Lung (tissue), 12 donors: ENCODE results near the gene C2orf66. TPM values are rescaled to one million over a fixed set of nuclear protein-coding genes. Genes with fewer than 3 reads are reported as not detected.
A peak's percentile ranks its signal among the peaks of the same experiment; 100 is the strongest.

Source experiments
- ATAC-seq: fragments of 200-7000 bp; cut with Tn5 transposase; one replicate; pipeline ENCODE4 v1.9.1; 2020; ENCODE audit warnings: moderate number of reproducible peaks; ENCODE audit not compliant: insufficient read depth, low FRiP score
- DNase-seq, 3 donors: peaks; one replicate each; pipeline ENCODE4 v3.0.0-alpha.2; 2013 to 2017
- H3K27ac ChIP-seq, 2 donors: one replicate each; pipeline ENCODE4 v1.5.1; 2013; ENCODE audit warnings: mild to moderate bottlenecking in 2 of 2, moderate library complexity in 2 of 2, control low read depth in 1 of 2, inconsistent platforms in 1 of 2, low read depth in 1 of 2, low read length in 1 of 2
- H3K27me3 ChIP-seq, 3 donors: one replicate each; pipeline ENCODE4 v1.5.1; 2013; ENCODE audit warnings: low read length in 2 of 3; ENCODE audit not compliant: control insufficient read depth in 3 of 3, insufficient read depth in 3 of 3
- H3K36me3 ChIP-seq, 4 donors: one replicate each; pipeline ENCODE4 v1.5.1; 2013; ENCODE audit warnings: low read length in 4 of 4, mild to moderate bottlenecking in 1 of 4, moderate library complexity in 1 of 4; ENCODE audit not compliant: control insufficient read depth in 4 of 4, insufficient read depth in 4 of 4
- H3K4me1 ChIP-seq, 5 donors: one replicate each; pipeline ENCODE4 v1.5.1; 2013; ENCODE audit warnings: low read length in 5 of 5, mild to moderate bottlenecking in 2 of 5, moderate library complexity in 1 of 5; ENCODE audit not compliant: control insufficient read depth in 5 of 5, insufficient read depth in 5 of 5
- H3K4me3 ChIP-seq: one replicate; pipeline ENCODE4 v1.5.1; 2013; ENCODE audit warnings: mild to moderate bottlenecking, control low read depth, moderate library complexity
- H3K9ac ChIP-seq, 2 donors: one replicate each; pipeline ENCODE4 v1.5.1; 2013; ENCODE audit warnings: low read length in 2 of 2, control low read depth in 1 of 2; ENCODE audit not compliant: insufficient read depth in 1 of 2
- H3K9me3 ChIP-seq, 4 donors: one replicate each; pipeline ENCODE4 v1.5.1; 2013; ENCODE audit warnings: low read length in 3 of 4, mild to moderate bottlenecking in 1 of 4, moderate library complexity in 1 of 4; ENCODE audit not compliant: control insufficient read depth in 4 of 4, insufficient read depth in 3 of 4
- WGBS, 2 donors: extraction: QIAGEN DNeasy Blood & Tissue Kit; methylation state at CpG; one replicate each; pipeline ENCODE4 v1.1.7; 2013; 5-methylcytosine and 5-hydroxymethylcytosine counted together
- polyA plus RNA-seq, 2 donors: library from polyadenylated mRNA; stranded (reverse); fragments of 200-250 nt; gene quantifications; one replicate each; pipeline ENCODE4 v1.2.1, GENCODE V29; 2013
- total RNA-seq, 2 donors: library from RNA; depleted of rRNA in 1 of 2; stranded (reverse); fragments of >200 nt in 1 of 2; gene quantifications; one replicate each; pipeline ENCODE4 v1.2.1, GENCODE V29; 2014 to 2021
- TF ChIP-seq, protein P1 (sequence below): IDR thresholded peaks from 2 replicates; pipeline ENCODE4 v1.5.1; 2012; ENCODE audit warnings: mild to moderate bottlenecking; ENCODE audit errors: control extremely low read depth, extremely low read depth
- donor health status: control.
- donor health status: control.
- donor health status: Bipolar disorder and iron deficiency.
- donor health status: healthy.
- donor health status: DM: yes; HTN: yes; CAD: no.

Gene C2orf66
- total and polyA plus RNA-seq, 4 donors: 0.02 to 0.18 TPM; not detected in 2

DNA sequence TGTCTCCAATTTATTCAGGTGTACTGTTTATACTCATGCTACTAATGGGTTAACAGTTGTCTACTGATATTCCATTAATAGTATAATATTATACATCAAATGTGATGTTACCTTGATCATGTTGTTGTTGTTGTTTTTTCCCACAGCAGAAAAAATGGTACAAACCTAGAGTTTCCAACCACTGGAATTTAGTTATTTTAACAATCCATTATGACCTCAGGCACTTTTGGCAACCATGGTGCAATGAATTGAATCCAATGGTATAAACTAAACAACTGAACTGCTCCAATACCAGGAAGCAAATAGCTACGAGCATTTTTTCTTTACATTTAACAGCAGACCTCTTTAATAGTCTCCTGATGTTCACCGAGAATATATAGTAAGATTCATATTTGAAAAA, 31.0 kb upstream of the C2orf66 start:
- Histone ChIP-seq H3K36me3 (peaks cover 6 to 23% (median 9%) of the 10 kb centered on the region in 4 donors), H3K9me3 (no peaks in the 10 kb centered on the region)
- no peak for DNase-seq

DNA sequence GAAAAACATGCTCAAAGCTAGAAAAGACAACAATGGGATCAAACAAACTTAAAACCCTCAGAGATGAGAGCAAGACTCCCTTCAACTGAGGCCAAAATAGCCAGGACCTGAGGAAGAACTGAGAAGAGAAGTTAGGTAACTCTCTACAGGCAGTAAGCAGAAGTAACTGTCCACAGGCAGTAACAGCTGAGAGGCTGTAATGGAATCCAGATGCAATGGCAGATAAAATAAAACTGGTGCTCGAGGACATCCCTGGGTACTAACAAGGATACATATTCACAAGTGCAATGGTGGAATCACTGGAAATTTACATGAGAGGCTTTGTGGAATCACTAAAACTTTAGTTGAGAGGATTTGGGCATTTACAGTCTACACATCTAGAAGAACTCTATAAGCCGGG, 30.4 kb upstream of the C2orf66 start:
- Histone ChIP-seq H3K27ac (no peak overlapping the region), H3K36me3 (peaks cover 6 to 23% (median 9%) of the 10 kb centered on the region in 4 donors), H3K27me3 (no peaks in the 10 kb centered on the region), H3K4me1 (no peaks in the 10 kb centered on the region), H3K4me3 (no peak overlapping the region), H3K9me3 (no peaks in the 10 kb centered on the region), H3K9ac (no peak overlapping the region)
- TF ChIP-seq, protein P1, sequence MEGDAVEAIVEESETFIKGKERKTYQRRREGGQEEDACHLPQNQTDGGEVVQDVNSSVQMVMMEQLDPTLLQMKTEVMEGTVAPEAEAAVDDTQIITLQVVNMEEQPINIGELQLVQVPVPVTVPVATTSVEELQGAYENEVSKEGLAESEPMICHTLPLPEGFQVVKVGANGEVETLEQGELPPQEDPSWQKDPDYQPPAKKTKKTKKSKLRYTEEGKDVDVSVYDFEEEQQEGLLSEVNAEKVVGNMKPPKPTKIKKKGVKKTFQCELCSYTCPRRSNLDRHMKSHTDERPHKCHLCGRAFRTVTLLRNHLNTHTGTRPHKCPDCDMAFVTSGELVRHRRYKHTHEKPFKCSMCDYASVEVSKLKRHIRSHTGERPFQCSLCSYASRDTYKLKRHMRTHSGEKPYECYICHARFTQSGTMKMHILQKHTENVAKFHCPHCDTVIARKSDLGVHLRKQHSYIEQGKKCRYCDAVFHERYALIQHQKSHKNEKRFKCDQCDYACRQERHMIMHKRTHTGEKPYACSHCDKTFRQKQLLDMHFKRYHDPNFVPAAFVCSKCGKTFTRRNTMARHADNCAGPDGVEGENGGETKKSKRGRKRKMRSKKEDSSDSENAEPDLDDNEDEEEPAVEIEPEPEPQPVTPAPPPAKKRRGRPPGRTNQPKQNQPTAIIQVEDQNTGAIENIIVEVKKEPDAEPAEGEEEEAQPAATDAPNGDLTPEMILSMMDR: no peak
- DNase-seq (no peak), ATAC-seq (no peak)
- 74 to 94% methylated on average over 2 of the region's 2 CpGs for WGBS, 2 donors

More for the DNA sequence above, 31.0 kb upstream of the C2orf66 start:
- H3K4me3 ChIP-seq: no peak overlapping the region
- H3K9ac ChIP-seq: no peak overlapping the region
- H3K27me3 ChIP-seq: no peaks in the 10 kb centered on the region
- no peak for ATAC-seq
- no peaks in the 10 kb centered on the region for H3K4me1 ChIP-seq
- no peak overlapping the region for H3K27ac ChIP-seq
- 95 to 97% methylated on average over 2 of the region's 2 CpGs for WGBS, 2 donors
- TF ChIP-seq, protein P1: no peak

- Histone ChIP-seq H3K4me1 (no peaks in the 10 kb centered on the region), H3K9ac (no peak overlapping the region), H3K27ac (no peak overlapping the region), H3K9me3 (no peaks in the 10 kb centered on the region), H3K4me3 (no peak overlapping the region), H3K27me3 (no peaks in the 10 kb centered on the region), H3K36me3 (peaks cover 4 to 16% (median 7%) of the 10 kb centered on the region in 4 donors)
- TF ChIP-seq, protein P1: no peak
- ATAC-seq: no peak
- DNase-seq: peak in 1 of 3 donors; percentile 5
Measured at GRCh38 chr2:196836440-196836839, 27.3 kb upstream of the C2orf66 start.

DNA sequence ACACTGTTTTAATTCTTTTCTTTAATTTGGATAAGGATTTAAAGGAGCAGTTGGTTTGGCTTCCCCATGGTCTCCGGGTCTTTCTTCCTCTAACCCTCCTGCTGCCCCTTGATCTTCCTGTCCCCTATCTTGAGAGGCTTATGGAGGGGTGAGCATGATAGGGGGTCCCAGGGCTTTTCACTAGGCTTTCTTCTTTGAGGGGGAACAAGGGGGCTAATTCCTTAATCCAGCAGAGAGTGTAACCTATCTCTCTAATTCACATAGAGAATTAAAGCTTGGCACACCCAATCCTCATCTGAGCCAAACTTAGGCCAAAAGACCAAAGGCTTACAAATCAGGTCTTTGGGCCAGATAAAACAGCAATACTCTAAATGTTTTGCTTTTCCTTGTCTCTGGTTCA, 21.5 kb upstream of the C2orf66 start:
- H3K27me3 ChIP-seq: no peaks in the 10 kb centered on the region
- H3K27ac ChIP-seq: no peak overlapping the region
- WGBS, 2 donors: 95 to 96% methylated on average over 1 of the region's 1 CpG
- no peak for ATAC-seq
- H3K36me3 ChIP-seq: no peaks in the 10 kb centered on the region
- H3K4me1 ChIP-seq: no peaks in the 10 kb centered on the region
- H3K4me3 ChIP-seq: no peak overlapping the region
- DNase-seq: no peak
- H3K9me3 ChIP-seq: no peaks in the 10 kb centered on the region
- TF ChIP-seq, protein P1: no peak
- H3K9ac ChIP-seq: no peak overlapping the region
